HPDE6-E6E7 (cell line): ENCODE results near the gene CUEDC2.

Experiments used
- DNase-seq: peaks from one replicate; pipeline ENCODE4 v3.0.0; 2011; ENCODE audit warnings: missing footprints; ENCODE audit errors: extremely low spot score

The CUEDC2 gene

DNA sequence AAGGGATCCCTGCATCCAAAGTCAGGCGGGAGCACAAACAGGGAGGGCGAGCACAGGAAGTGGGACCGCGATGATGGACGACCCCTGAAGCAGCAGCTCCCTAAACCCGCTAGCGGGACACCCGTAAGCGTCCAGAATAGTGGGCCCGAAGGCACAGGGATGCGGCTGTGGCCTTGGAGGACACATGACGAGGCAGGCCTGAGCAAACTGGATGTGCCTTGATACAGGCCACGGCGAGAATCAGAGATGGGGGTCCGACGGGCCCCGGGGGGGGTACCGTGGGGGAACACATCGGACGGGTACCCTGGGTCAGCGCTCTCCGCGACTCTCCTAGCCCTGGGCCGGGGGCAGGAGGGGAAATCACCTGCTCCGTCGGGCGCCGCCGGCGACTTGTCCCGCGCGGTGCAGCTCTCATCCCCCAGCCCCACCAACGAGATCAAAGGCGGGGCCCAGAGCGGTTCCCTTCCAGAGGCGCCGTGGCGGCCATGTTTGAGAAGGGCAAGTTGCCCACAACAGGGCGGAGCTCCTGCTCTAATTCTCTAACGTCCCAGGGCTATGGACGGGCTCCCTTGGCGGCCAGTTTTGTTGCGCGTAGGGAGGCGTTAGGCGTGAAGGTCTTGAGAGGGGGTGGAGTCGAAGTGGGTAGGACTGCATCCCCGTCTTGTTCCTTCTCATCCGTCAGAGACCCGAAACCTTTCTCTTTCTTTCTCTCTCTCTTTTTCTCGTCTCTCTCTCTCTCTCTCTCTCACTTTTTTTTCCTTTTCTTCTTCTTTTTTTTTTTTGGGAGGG, at the start of gene CUEDC2:
Gene CUEDC2 (minus strand): TSS at position 413 of the 789 bp plus-strand sequence. CDS start 7,386 bp downstream, outside the sequence.
- DNase-seq, result peak; percentile 94

DNA sequence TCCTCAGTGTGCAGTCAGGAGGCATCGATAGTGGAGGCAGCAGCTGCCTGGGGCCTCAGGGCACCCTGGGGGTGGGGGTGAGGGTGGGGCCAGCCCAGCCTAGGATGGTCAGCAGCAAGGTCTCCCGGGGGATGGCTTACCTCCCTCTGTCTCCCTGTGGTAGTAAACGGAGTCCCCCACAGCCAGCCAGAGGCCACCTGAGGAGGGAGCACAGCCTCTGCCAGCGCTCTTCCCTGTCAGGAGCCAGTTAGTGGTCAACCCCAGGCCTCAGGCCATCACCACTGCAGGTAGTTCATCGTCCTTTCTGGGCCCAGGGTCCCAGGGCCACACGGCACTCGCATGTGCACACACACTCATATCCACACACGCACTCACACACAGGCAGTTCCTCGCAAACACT, 48.0 kb upstream of the CUEDC2 start:
- DNase-seq, result no peak

GRCh38 chr10:102479651-102480050, 47.3 kb upstream of the CUEDC2 start:
- no peak for DNase-seq

GRCh38 chr10:102476466-102477141, 44.2 kb upstream of the CUEDC2 start:
- no peak for DNase-seq

DNA sequence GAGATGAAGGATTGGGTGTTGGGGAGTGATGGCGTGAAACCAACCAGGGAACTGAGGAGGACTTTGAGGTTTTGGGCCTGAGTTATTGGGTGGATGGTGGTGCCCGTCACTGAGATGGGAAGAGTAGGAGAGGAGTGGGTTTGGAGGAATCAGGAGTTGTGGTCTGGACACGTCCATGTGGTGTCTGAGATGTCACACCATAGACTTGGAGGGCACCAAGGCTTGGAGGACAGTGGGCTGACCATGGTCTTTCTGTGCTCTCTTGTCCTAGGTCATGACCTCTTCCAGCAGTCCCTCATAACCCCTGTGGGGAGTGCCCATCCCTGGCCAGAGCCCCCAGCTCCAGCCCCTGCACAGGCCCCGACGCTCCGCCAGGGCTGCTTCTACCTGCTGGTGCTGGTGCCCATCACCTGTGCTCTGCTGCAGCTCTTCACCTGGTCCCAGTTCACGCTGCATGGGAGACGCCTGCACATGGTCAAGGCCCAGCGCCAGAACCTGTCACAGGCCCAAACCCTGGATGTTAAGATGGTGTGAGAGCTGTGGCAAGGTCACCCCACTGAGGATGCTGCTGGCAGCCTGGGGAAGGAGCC, 43.2 kb upstream of the CUEDC2 start:
- no peak for DNase-seq

GRCh38 chr10:102473445-102474331, 41.3 kb upstream of the CUEDC2 start:
- DNase-seq, result no peak

DNA sequence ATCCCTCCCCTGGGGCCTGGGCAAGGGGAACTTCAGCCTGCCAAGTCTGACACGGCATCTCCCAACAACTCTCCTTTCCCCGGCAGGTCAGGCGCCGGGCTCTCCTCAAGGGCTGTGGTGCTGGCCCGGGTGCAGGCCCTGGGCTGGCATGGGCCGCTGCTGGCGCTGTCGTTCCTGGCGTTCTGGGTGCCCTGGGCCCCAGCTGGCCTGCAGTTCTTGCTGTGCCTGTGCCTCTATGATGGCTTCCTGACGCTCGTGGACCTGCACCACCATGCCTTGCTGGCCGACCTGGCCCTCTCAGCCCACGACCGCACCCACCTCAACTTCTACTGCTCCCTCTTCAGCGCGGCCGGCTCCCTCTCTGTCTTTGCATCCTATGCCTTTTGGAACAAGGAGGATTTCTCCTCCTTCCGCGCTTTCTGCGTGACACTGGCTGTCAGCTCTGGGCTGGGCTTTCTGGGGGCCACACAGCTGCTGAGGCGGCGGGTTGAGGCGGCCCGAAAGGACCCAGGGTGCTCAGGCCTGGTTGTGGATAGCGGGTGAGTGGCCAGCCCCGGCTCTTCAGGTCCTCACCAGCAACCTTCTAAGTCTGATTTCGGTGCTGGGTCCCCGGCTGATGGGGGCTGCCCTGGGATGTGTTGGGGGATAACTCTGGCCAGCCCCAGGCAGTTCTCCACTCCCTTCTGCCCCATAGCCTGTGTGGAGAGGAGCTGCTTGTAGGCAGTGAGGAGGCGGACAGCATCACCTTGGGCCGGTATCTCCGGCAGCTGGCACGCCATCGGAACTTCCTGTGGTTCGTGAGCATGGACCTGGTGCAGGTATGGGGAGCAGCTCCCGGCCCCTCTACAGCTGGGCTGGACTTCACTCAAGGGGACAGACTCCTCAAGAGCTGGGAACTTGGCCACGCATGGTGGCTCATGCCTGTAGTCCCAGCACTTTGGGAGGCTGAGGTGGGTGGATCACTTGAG, 38.5 kb upstream of the CUEDC2 start:
- no peak for DNase-seq

DNA sequence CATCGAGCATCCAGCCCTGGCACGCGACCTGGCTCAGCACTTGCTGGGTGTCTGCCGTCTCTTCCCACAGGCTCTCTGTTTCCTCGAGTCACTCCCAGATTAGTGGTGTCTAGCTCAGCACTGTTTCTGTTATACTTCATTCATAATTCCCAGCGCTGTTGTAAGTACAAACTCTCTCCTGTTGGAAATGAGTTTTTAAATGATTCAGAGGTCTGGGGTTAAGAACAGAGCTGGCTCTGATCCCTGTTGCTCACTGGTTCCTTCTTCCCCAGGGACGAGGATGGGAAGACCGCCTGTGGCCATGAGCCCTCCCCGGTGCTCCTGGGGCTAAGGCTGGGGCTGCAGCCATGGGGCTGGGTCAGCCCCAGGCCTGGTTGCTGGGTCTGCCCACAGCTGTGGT, 36.3 kb upstream of the CUEDC2 start:
- no peak for DNase-seq

DNA sequence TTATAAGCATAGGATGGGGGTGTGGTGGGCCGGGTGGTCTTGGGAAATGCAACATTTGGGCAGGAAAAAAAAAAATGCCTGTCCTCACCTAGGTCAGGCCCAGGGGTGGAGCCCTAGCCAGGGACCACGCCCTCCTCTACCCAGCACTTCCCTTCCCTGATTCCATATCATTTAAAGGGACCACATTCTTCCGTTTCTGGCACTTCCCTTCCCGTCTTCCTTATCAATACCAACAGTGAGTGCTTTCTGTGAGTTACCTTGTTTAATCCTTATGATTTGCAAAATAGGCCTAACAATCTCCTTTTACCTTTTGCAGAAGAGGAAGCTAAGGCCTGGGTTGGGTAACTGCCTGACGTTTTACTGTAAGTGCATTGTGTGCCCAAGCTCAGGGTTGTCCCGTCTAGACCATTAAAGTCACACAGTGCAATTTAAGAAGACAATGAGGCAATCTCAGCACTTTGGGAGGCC, 35.6 kb upstream of the CUEDC2 start:
- no peak for DNase-seq

GRCh38 chr10:102467318-102467717, 34.9 kb upstream of the CUEDC2 start:
- DNase-seq, result no peak

GRCh38 chr10:102465466-102465865, 33.1 kb upstream of the CUEDC2 start:
- DNase-seq, result no peak

GRCh38 chr10:102463983-102464382, 31.6 kb upstream of the CUEDC2 start:
- DNase-seq, result no peak

- no peak for DNase-seq
Measured at GRCh38 chr10:102462512-102463054, 30.2 kb upstream of the CUEDC2 start.

- DNase-seq, result peak; percentile 99
Measured at GRCh38 chr10:102461187-102462054, 29.0 kb upstream of the CUEDC2 start.

DNA sequence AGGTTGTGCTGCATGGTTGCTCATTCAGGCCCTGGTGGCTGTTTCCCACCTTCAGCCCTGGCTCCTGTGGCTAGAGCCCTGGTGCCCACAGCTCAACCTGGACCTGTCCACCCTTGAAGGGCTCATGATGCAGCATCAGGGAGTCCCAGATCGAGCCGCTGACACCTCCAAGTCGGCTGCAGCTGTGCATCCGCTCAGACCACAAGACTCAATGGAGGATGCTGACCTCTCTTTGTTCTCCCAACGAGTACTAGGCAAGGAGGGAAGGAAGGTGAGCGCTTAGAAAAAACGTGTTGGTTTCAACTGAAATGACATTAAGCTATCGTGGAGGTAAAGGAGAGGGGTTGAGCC, 28.4 kb upstream of the CUEDC2 start:
- DNase-seq, result no peak

DNA sequence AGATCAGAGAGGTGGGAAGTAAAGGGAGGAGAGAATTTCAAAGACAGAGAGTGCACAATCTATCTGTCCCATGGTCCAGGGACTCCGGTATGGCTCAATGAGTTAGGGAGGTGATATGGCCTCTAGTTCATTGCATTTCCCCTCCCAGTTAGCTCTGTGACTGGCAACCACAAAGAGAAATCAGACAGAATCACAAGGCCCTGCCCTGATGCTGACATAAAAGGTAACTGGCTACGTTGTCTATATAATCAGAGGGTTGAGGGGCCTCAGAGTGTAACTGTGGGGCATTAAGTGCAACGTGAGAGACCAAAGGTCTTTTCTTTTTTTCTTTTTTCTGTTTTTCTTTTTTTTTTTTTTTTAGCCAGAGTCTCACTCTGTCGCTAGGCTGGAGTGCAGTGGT, 26.3 kb upstream of the CUEDC2 start:
- no peak for DNase-seq

GRCh38 chr10:102457591-102458150, 25.3 kb upstream of the CUEDC2 start:
- no peak for DNase-seq

- DNase-seq, result no peak
Measured at GRCh38 chr10:102455893-102456471, 23.6 kb upstream of the CUEDC2 start.
